GM12864 (cell line): Measurements from ENCODE around the gene TTC4.
A peak's percentile ranks its signal among the peaks of the same experiment; 100 is the strongest.

ENCODE experiments used
- DNase-seq: peaks from one replicate; pipeline ENCODE4 v3.0.0-alpha.2; 2011; ENCODE audit warnings: low read depth
- H3K4me3 ChIP-seq: 2 replicates; pipeline ENCODE4 v1.5.1; 2011; ENCODE audit warnings: mild to moderate bottlenecking, low read depth, low read length, control low read depth
- CTCF ChIP-seq: IDR thresholded peaks from 2 replicates; pipeline ENCODE4 v1.5.1; 2011; ENCODE audit warnings: low read depth, mild to moderate bottlenecking, moderate library complexity, low read length, control low read depth, inconsistent platforms; ENCODE audit errors: missing control alignments

The TTC4 gene

GRCh38 chr1:54715493-54716298 is at the start of gene TTC4:
TSS of gene TTC4 (plus strand) at chr1:54715861. CDS start at chr1:54715909, 48 bp downstream.
- no peak for TF ChIP-seq CTCF
- peak within 1 kb of the TSS; percentile 96 for H3K4me3 ChIP-seq
- peak; percentile 27 for DNase-seq

GRCh38 chr1:54666333-54666732 is 49.3 kb upstream of the TTC4 start:
- no peak overlapping the region for H3K4me3 ChIP-seq
- DNase-seq, result no peak
- no peak for TF ChIP-seq CTCF

- DNase-seq, result no peak
- no peak for TF ChIP-seq CTCF
- H3K4me3 ChIP-seq, result no peak overlapping the region
These were observed 47.9 kb upstream of the TTC4 start for GRCh38 chr1:54667797-54668196.

- no peak for DNase-seq
- H3K4me3 ChIP-seq, result no peak overlapping the region
- peak; percentile 28 for TF ChIP-seq CTCF
These were observed 47.1 kb upstream of the TTC4 start for GRCh38 chr1:54668567-54668966.

GRCh38 chr1:54671985-54672608 is 43.6 kb upstream of the TTC4 start:
- peak; percentile 98 for TF ChIP-seq CTCF
- H3K4me3 ChIP-seq, result no peak overlapping the region
- peak; percentile 19 for DNase-seq

- no peak for DNase-seq
- H3K4me3 ChIP-seq, result no peak overlapping the region
- no peak for TF ChIP-seq CTCF
These were observed 36.7 kb upstream of the TTC4 start for GRCh38 chr1:54678776-54679643.
